ENCODE measurements around the gene UBE2J2.
A peak's percentile ranks its signal among the peaks of the same experiment; 100 is the strongest.
"Not testable (repeated sequence)": the region's sequence is repeated elsewhere in the genome, so short reads cannot be mapped to it uniquely, and the experiment has no call there.

The UBE2J2 gene

DNA sequence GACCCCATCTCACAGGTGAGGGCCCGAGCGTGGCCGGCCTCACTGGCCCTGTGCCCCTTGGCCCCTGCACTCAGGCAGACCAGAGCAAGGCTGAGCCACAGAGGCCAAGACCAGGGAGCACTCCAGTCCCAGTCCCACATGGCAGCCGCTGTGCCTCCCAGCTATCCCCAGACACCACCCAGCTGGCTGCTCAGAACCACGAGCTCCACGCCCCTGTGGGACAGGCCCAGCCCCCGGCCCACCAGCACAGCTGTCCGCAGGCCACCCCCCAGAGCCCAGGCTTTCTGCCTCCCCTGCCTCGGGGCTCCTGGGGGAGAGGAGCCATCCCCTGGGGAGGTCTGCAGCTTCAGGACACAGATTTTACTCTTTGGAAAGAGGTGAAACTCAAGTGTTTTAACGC is 18.0 kb downstream of the UBE2J2 start:
- no peak for DNase-seq (ENCODE audit: low spot score)

DNA sequence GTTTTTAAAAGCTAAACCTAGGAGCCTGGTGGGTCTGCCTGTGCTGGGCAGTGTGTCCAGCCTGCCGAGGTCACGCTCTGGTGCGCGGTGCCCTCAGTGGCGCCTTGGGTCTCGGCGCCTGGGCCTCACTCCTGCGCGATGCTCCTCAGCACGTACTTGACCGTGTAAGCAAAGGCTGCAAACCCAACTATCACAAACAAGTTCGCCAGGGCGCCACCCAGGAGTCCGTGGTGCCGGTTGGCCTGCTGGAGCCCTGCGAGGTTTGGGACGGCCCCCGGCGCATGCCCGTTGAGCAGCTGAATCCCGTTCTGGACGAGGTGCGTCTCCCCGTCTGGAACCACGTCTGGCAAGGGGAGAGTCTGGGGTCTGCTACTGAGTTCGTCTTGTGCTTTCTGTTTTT is 18.6 kb downstream of the UBE2J2 start:
- DNase-seq (ENCODE audit: low spot score), result no peak

DNA sequence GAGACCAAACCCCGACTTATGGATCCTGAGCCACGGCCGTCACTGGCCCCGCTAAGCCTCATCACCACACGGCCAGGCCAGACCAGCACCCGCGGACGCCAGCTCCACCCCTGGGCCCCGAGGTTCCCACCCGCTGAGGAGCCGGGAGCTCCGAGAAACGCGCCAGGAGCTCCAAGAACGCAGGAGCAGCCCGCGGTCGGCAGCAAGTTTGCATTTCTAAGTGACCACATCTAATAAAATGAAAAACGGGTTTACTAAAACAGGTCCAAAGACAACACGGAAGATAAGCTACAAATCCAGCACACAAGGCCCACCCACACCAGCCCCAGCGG is 19.0 kb downstream of the UBE2J2 start:
- DNase-seq (ENCODE audit: low spot score), result no peak

DNA sequence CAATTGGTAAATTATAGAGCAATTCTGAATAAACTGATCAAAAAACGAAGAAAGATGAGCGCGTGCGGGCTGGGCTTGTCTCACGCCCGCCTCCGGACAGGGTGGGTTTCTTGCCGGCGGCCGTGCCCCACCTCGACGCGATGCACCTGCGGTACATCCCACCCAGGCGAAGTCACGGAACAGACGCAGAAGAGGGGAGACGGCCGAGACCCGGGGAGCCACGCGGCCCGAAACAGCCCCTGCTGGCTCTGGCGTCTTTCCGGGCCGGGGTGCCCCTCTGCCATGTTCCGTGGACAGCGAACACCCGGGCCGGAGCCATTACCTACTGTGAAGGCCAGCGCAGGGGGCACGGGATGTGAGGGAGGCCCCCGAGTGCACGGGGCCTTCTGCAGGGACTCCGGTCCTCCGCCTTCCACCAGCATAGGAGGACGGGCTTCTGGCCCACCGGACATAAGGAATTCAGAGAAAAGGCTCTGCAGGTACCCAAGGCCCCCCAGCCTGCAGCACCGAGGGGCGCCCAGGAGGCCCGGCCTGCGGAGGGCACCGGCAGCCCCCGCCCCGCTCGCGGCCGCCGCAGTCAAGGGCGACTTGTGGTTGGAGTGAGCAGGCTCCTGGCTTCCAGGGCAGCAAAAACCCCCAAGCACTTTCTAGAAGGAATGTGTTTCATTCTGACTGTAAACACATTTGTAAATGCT is 19.5 kb downstream of the UBE2J2 start:
- DNase-seq (ENCODE audit: low spot score), result no peak

DNA sequence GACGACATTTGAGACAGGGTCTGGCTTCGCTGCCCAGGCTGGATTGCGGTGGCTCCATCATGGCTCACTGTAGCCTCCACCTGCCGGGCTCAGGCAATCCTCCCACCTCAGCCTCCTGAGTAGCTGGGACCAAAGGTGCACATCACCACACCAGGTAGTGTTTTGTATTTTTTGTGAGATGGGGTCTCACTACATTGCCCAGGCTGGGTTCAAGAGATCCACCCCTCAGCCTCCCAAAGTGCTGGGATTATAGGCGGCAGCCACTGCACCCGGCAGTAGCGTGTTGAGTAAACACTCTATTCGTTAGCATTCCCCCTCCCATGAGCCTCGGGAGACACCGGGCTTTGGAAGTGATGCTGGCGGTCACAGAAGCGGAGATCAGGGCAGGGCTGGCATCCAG is 20.3 kb downstream of the UBE2J2 start:
- no peak for DNase-seq (ENCODE audit: low spot score)

DNA sequence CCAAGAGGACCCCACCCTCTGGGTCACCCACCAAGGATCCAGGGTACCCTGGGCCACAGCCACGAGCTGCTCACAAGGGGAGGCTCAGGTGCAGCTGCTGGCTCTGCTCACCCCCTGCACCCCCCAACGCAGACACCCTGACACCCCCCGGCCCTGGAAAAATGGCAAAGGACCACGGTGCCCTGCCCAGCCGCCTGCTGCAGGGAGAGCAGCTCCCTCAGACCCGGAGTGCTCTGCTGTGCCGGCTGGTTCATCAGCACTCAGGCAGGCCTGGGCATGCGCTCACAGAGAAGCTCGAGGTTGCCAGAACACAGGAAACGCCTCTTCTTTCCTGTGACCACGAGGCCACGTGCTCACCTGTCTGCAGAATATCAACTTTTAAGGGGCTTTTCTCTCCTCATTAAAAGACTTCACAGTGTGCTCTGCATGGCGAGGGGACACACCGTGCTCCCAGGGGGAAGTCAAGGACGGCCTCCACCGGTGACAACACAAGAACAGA is 22.8 kb downstream of the UBE2J2 start:
- DNase-seq (ENCODE audit: low spot score), result peak; percentile 65

DNA sequence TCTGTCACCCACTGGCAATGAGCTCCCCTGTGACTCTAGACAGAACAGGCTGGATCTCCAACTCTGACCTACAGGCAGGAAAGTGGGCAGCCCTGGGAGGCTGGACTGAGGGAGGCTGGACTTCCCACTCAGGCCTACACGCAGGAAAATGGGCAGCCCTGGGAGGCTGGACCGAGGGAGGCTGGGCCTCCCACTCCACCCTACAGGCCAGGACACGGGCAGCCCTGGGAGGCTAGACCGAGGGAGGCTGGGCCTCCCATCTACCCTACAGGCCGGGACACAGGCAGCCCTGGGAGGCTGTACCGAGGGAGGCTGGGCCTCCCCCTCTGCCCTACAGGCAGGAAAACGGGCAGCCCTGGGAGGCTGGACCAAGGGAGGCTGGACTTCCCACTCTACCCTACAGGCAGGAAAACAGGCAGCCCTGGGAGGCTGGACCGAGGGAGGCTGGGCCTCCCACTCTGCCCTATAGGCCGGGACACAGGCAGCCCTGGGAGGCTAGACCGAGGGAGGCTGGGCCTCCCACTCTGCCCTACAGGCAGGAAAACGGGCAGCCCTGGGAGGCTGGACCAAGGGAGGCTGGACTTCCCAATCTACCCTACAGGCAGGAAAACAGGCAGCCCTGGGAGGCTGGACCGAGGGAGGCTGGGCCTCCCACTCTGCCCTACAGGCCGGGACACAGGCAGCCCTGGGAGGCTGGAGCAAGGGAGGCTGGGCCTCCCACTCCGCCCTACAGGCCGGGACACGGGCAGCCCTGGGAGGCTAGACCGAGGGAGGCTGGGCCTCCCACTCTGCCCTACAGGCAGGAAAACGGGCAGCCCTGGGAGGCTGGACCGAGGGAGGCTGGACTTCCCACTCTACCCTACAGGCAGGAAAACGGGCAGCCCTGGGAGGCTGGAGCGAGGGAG is 25.4 kb downstream of the UBE2J2 start:
- not testable (repeated sequence) for DNase-seq (ENCODE audit: low spot score)

DNA sequence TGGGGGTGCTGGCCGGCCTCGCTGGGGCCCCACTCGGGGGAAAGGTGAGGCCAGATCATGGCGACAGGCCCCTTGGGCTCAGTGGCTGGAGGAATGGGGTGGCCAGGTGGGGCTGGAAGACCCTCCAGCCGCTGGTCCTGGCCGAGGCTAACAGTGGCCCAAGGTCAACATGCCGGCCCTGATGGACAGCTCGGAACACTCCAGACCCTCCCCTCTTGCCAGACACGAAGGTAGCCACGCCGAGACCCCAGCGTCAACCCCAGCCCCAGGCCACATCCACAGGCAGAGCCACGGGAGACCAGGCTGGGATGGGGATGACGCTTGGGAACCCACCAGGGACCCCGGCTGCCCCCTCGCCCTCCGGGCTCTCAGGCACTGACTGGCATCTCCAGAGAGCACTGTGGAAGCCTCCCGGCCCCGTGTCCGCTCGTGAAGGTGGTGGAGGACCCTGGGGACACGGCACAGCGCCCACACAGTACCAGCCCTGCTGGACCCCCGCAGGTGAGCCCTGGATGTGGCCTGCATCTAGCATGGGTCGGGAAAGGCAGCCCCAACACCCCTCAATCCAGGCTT is 26.2 kb downstream of the UBE2J2 start:
- DNase-seq (ENCODE audit: low spot score), result no peak

DNA sequence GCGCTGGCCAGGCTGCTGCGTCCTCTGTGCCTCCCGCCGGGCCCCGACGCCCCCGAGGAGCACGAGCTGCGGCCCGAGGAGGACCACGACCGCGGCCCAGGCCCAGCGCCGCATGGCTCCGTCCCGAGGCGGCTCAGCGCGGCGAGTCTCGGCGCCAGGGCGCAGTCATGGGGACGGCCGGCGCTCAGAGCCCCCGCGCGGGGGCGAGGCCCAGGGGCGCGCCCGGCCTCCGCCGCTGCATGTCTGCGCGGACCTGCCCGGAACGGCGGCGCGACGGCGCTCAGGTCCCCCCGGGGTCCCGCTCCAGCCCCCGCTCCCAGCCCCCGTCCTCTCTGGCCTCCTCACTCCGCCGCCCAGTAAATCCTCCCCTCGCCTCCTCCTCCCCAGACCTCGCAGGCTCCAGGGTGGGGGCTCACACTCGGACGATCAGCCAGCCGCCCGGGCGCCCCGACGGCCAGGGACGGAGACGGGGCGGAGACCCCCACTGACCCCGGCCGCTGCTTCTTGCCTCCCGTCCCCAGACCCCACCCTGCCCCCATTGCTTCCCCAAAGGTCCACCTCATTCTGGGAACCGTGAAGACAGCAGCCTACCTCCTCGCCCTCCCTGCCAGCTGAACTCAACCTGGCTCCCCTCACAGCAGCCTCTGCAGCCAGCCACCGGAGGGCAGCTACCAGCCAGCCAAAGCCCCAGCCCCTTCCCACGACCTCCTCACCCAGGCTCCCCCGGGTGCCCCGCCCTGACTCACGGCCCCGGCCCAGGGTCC is 26.9 kb downstream of the UBE2J2 start, which contains the start of gene C1QTNF12:
TSS of gene C1QTNF12 (minus strand) at position 146 of the 764 bp plus-strand sequence. CDS start at position 114, 32 bp downstream.
- DNase-seq (ENCODE audit: low spot score), result no peak

DNA sequence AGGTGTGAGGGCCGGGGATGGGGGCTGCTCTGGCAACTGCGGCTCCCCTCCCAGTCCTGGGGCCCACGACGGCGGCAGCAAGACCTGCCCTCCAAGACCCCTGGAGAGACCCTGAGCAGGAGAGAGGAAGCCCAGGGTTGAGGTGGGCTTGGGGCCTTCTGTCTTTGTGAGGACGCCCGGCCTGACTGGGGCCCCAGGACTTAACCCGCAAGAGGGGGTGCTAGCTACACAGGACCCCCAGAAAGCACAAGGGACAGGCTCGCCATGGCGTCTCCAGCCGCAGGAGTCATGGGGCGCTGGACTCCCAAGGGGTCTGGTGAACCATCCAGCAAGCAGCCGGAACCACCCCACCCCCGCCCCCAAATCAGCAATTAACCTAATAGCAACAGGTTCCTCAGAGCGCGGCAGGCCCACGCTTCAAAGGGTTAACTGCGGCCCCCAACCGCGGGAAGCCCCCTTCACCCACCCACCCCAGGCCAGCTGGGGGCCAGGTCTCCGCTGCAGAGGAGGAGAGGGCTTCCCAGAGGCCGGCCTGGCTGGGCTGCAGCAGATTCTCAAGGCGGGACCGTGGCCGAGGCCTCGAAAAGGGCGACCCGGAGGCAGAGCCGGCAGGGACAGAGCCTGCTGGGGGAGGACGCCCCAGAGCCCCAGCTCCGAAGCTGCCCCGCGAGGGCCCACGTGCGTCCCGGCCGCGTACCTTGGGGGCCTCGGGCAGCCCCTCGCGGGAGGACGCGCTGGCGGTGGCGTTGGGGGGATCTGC is 27.7 kb downstream of the UBE2J2 start:
- DNase-seq (ENCODE audit: low spot score), result no peak

DNA sequence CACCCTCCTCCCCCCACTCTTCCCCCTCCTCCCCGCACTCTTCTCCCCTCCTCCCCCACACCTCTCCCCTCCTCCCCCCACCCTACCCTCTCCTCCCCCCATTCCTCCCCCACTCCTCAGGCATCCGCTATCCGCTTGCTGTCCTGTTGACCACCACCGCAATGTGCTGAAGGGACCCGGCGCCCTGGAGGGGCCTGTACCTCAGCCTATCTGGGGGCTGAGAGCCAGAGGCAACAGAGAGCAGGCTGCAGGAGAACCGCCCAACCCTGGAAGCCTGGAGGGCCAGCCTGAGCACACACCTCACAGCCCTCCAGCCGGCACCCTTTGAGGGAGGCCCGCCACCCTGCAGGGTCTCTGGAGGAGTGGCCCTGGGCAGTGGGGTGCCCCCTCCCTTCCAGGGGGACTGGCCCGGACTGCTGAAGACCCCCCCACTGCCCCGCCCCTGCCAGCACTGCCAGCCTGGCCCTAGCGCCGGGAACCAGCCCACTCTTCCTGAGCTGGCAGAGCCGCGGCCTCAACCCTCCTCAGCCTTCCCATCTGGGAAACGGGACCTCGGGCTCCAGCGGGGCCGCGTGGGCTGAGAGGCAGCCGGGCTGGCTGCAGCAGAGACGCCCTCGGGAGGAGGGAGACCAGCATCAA is 28.4 kb downstream of the UBE2J2 start:
- no peak for DNase-seq (ENCODE audit: low spot score)

DNA sequence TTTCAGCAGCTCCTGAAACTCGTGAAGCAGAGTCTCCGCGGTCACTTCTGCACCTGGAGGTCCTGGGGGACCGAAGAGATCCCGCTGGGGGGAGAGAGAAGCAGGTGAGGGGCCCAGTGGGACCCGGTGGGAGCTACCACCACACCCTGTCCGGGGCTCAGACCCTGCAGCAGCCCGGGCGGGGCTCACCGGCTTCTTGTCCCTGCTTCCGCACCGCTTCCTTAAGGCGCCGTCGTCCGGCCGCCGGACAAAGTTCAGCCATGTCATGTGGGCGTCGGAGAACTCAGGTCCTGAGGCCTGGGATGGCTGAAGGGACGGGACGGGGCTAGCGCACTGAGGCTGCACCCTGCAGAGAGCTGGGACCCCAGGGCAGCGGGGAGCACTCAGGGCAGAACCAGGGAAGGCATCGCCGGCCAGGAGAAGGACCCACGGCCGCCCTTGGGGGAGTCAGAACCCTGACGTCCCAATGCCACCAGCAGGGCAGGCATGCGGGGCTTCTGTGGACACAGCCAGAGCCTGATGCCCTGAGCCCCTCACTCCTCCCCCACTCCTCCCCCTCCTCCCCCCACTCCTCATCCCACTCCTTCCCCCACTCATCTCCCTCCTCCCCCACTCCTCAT is 29.4 kb downstream of the UBE2J2 start:
- DNase-seq (ENCODE audit: low spot score), result no peak

DNA sequence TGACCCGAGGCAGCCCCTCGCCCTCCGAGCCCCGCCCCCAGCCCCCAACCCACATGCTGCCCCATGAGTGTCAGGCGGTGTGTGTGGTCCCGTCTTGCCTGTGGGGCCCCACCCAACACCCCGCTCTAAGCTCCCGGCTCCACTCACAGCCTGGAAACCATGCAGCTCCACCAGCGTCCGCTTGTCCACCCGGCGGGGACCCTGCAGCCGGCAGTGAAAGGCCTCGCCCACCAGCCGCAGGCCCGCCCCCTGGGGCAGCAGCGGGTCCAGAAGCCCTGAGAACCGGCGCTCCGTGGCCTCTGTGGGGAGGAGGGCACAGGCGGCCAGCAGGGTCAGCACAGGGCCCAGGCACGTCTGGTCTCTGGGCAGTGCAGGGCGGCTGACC is 29.9 kb downstream of the UBE2J2 start:
- DNase-seq (ENCODE audit: low spot score), result no peak

DNA sequence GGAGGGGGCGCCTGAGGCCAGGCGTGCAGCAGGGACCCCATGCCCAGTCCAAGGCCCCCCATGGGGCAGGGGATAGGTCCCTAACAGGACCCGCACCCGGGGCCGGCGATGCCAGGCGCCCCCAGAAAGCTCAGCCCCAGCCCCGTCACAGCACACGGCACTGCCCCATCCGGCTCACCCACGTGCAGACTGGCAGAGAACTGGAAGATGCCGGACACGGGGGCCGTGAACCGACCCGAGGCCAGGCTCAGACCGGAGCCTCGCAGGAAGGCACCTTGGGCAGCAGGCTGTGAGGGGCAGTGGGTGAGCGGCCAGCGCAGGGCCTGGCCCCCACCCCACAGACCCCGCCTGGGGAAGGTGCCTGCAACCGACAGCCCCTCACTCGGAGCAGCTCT is 30.4 kb downstream of the UBE2J2 start:
- no peak for DNase-seq (ENCODE audit: low spot score)

DNA sequence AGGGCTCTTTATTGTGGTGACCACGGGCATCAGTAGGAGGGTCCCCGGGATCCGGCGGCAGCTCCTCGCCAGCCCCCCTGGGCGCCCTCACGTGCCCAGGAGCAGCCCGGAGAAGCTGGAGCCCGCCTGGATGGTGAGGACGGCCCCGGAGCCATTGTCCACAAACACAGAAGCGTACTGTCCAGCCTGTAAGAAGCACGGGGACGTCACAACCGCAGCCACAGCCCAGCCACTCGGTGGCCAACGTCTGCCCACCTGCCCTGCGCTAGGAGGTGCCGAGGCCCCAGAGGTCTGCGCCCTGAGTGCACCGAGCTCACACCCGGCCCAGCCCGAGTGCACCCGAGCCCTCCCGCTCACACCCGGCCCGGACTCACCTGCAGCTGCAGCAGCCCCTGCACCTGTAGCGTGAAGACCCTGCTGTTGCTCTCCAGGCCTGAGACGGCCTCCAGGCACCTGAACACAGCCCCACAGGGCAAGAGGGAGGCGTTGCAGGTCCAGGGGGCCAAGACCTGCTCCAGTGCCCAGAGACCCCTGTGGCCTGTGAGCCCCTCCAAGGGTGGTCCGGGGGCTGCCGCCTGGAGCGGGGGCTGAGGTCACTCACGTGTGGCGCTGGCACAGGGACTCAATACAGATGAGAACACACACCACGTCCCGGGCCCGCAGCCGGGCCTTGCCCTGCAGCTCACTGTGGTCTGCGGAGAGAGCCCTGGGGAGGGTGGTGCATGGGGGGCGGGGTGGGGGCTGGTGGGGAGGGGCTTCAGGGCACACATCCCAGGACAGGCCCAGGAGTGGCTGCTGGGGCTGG is 31.0 kb downstream of the UBE2J2 start:
- no peak for DNase-seq (ENCODE audit: low spot score)

DNA sequence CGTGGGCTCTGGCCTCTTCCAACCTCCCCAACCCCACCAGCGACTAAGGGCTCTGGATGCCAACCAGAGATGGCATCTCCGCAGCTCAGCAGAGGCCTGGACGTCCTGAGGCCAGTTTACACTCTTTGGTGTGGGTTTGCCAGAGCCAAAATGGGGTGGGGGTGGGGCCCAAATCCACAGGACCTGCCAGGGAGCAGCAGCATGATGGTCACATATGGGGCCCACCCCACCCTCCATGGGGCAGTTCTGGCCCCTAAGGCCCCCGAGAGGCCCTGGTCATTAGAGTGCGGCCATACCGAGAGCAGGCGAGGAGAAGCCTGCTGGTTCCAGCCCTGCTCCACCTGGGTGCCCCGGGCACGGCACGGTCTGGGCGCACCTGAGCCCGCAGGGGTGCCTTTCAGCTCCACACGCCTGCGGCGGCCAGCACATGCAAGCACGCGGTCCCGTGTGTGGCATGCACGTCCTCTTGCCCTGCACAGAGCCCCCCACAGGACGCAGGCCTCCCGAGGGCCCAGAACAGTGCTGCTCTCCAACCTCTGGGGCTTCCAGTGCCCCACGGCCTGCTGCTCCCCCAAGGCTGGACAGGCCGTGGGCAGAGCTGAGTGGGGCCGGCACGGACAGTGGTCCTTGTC is 31.9 kb downstream of the UBE2J2 start:
- DNase-seq (ENCODE audit: low spot score), result no peak

DNA sequence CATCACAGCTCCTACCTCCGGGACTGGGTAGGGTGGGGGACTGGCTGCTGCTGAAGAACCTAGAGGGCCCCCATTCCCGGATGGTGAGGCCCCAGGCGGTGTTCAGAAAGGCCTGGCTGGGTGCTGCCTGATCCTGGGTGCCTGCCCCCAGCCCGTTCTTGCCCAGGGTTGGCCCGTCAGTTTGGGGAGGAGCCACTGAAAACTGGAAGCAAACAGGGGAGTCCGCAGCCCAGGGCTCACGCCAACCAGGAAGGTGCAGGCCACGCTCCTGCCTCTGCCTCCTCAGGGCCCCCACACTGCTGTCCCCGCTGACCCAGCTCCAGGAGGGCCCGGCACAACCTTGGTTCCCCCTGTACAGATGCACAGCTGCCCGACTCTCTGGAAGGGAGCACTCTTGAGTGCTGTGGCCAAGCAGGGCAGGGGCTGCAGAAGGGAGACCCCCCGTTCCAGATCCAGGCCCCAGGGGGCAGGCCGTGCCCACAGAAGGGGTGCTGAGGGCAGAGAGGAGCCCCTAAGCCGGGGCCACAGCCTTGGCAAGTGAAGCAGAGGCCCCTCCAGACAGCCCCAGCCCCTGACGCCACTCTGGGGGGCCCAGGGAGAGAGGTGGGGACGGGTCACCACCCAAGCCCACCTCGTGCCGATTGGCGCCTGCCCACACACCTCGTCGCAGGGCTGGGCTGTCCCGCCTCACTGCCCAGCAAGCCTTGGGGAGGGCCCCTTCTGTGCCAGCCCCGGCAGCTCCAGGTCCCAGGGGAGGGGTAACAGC is 32.6 kb downstream of the UBE2J2 start:
- no peak for DNase-seq (ENCODE audit: low spot score)

DNA sequence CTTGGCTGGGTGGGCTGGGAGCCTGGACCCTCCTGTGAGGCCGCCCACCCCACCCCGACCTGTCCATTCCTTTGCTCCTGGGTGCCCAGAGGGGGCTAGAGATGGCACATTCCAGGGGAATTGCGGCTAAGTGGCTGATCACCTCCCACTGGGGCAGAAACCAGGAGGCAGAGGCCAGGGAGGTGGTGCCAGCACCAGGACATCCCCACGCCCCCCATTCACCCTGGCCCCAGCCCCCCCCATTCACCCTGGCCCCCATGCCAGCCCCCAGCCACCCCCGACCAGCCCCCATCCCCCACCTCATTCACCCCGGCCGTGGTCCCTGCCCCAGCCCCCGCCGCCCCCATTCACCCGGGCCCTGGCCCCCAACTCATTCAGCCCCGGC is 33.3 kb downstream of the UBE2J2 start:
- no peak for DNase-seq (ENCODE audit: low spot score)

Measured in CD4-positive, alpha-beta T cell treated with Interleukin-15 for 4 hours (primary cell).